Muscle of arm (tissue), 12 donors: ENCODE measurements around the gene UBA1. TPM values are rescaled to one million over a fixed set of nuclear protein-coding genes. Genes with fewer than 3 reads are reported as not detected.

Experiments used
- DNase-seq: peaks from one replicate; pipeline ENCODE4 v3.0.0-alpha.2; 2013
- polyA plus RNA-seq, 12 donors: library from polyadenylated mRNA; unstranded; fragments of 120-200 nt; gene quantifications; one replicate each; pipeline ENCODE4 v1.2.1, GENCODE V29; 2013; ENCODE audit not compliant: insufficient read length in 12 of 12

UBA1 gene
- polyA plus RNA-seq, 12 donors = 106 to 174 (median 130) TPM; not detected in 1

DNA sequence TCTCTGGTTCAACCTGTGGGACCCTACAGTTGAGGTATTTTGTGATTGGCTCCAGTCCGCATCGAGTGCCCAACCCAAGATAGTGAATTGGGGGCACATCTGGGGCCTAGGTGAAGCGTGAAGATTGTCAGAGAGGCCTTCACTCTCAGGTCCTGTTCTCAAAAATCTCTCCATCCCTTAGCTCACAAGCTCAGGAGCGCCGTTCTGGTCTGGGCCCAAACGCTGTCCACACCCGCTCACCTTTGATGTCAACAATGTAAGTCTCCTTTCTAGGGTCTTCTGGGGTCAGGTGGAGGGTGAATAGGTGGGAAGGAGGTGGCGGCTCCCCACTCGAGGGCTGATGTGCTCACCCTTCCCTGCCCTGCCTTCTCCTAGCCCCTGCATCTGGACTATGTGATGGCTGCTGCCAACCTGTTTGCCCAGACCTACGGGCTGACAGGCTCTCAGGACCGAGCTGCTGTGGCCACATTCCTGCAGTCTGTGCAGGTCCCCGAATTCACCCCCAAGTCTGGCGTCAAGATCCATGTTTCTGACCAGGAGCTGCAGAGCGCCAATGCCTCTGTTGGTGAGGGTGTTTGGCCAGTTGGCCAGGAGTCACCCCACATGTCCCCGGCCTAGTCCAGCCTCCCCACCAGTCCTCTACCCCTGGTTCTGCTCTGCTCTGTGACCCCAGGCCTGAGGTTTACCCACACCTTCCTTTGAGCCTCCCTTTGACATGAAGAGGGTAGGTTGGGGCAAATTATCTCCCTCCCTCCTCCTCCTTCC, 17.2 kb downstream of the UBA1 start:
- no peak for DNase-seq

- DNase-seq = no peak
Measured at GRCh38 chrX:47212381-47213293, 19.0 kb downstream of the UBA1 start.

DNA sequence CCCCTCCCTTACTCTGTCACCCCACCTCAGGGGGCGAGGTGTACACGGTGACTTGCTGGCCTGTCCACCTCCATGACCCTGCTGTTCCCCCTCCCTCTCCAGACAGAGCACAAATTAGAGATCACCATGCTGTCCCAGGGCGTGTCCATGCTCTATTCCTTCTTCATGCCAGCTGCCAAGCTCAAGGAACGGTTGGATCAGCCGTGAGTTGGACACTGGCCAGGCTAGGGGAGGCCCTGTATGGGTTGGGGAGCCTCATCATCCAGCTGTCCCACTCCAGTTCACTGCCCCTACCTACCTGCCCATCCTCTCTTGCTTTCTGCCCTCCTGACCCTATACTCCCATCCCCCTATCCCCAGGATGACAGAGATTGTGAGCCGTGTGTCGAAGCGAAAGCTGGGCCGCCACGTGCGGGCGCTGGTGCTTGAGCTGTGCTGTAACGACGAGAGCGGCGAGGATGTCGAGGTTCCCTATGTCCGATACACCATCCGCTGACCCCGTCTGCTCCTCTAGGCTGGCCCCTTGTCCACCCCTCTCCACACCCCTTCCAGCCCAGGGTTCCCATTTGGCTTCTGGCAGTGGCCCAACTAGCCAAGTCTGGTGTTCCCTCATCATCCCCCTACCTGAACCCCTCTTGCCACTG, 20.9 kb downstream of the UBA1 start:
- no peak for DNase-seq

DNA sequence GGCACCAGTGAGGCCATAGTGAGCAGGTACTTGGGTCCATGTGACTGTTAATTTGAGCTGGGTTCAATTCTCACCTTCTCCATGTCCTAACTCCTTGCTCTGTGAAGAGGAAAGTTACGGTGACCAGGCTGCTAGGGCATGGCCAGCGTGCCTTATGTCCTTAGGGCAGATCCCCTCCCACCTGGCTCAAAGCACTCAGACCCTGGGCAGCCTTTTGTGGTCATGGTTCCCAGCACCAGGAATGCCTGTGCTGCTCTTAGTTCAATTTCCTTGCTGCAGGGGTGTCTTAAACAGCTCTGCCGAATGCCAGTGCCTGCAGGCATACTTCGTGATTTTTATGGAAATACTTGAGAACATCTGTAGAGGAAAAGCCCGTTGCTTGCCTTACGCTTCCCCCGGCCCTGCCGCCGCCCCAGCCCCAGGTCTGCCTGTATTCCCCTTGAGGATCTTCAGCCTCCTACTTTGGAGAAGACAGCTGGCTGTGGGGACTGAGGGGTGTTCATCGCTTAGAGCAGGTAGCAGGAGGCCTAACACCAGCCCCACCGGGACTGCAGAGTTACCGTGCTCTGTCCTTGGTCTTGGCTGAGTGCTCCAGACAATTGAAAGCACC, 21.8 kb downstream of the UBA1 start:
- DNase-seq = no peak

DNA sequence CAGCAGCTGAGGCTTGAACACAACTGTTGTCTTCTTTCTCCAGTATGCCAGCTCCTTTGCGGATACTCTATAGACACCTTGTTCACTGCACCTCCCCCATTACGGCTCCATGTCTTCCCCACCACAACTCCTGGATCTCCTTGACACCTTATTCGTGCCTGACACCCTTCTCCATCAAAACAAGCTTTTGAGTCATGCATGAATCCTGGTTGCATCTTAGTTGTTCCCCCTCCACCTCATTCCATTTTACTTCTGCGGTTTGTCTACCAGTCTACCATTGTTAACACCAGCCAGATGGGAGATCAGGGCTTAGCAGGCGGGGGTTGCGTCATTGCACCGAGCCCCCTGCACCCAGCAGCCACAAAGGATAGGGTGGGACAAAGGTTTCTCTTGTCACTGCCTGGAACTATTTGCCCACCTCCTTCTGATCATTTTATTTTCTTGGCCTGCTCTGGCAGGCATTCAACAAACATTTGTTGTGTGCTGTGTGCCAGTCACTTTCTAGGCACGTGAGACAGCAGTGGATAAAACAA, 22.8 kb downstream of the UBA1 start:
- no peak for DNase-seq

DNA sequence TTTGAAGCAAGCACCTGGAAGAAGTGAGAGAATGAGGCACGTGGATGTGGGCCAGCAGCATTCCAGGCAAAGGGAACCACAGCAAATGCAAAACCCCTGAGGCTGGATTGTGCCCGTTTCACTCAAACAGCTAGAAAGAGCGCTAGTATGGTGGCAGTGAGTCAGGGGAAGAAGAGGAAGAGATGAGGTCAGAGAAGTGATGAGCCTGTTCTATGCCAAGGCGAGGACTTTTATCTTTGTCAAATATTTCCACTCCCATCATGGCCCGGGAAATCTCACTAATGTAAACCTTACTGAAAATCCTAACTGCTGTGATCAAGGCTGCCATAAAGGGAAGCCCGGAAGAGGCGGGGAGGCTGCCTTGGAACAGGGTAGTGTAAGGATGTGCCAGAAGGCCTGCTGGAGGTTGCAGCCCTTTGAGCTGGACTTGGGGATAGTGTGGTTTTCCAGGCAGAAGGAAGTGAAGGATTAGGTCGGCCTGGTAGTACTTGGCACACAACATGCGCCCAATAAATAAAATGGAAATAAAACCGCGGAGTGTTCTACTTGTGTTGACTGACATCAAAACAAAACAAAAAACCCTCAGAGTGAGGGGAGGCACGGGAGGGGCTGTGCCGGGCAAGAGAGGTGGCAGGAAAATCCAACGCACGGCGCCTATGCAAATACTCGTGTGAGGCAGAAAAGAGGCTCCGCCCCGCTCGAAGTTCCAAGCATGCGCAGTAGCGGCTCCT, 23.7 kb downstream of the UBA1 start:
- no peak for DNase-seq

GRCh38 chrX:47217852-47218279, 24.2 kb downstream of the UBA1 start:
- DNase-seq = peak; percentile 99

DNA sequence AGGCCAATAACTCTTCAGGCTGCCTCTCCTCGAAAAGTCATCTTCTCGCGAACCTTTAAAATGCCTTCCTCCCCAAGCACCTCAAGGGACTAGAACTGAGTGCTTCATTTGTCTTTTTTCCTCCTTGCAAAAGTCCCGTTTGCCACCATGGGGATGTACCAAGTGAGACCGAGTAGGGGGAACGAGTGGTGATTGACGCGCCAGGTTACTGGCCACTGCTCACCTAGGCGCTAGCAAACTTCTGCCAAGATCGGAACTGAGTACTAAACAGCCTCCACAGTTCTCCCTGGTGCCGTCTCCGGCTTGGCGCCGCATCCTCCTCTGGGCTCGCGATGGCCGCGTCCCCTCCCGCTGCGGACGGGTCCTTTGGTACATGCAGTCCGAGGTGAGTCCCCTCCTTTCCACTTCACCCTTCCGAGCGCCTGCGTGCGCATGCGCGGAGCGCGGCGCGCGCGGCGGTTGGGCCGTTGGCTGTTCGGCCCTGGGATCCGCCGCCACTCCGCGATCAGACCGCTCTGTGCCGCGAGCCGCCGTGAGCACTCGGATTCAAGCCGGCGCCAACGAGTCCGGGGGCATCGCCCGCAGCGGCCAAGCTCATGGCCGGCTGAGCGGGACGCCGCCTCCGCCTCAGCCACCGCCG, 24.8 kb downstream of the UBA1 start, which contains the start of gene CDK16:
Gene CDK16 (plus strand): TSS at position 402 of the 640 bp plus-strand sequence. CDS start 4,877 bp downstream, outside the sequence.
- DNase-seq = peak; percentile 92

DNA sequence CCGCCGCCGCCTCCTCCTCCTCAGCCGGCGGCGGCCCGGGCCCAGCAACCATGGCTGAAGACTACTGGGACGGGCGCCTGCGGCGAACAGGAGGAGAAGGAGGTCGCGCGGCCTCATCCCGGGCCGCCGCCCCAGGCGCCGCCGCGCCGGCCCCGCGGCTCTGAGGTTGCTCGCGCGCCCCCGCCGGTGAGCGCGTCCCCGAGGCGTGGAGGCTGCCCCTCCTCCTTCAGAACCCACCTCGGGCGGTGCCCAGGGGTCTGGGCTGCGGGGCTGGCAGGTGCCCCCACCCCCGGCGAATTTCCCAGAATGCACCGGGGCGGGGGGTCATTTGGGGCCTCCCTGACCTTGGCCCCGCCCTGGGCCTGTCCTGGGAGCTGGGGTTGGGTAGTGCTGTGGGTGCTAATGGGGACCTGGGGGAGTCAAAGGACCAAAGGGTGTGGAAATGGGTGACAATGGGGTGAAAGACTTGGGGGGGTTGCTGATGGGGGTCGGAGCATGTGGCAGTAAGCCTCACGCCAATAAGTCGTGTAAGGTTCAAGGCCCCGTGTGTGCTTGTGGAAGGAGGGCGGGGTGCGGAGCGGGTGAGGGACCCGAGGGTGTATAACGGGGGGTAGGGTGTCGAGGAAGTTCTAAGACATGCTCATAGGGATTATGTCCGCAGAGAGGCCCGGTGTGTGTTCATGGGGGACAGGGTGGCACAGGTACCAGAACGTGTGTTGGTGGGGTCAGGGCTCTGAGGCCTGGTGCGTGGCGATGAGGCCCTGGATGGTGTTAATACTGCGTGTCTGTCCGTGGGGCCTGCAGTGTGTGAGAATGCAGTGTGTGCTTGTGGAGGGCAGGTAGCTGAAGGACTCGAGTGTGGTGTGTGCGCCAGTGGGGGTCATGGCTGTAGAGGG, 25.5 kb downstream of the UBA1 start:
- no peak for DNase-seq

DNA sequence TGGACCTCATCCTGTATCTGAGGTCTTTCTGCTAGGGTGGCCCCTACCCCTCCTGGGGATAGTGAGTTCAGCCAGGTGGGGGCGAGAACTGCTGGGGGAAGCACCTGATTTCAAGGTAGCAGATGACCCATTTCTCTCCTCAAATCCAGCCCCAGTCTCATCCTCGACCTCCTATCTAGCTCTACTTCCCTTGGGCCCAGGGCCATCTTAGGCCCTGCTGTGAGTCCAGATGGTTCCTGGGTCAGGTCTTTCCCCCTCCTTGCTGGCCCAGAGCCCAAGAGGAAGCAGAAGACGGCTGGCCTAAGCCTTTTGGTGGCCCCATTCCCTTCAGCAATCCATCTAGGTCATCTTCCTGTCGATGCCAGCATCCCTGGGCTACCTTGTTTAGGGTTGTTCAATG, 28.1 kb downstream of the UBA1 start:
- no peak for DNase-seq

DNA sequence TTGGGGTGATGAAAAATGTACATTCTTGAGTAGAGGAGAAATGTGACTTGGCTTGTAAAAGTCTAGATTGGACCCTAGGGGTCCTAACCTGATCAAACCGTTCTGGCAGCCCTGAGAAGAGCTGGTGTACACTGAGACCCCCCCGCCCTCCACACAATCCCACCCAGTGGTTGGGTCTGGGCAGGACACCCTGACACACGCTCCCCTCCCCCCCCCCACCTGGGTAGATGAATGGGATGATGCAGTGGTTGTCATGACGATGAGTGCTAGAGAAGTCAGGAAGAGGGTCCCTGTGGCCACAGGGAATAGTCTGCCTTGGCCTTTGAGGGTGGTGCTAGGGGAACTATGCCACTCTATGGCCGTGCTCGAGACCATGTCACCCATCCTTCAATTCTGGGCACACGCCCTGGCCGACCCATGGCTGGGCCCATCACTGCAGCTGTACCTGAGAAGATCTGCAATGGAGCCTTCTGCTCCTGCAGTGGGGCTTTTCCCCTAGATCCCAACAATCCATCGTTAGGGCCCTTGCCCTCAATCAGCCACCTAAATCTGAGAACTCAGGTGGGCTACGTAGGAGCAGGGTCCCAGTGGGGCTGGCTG, 29.2 kb downstream of the UBA1 start:
- no peak for DNase-seq

- no peak for DNase-seq
Measured at GRCh38 chrX:47223476-47224250, 30.0 kb downstream of the UBA1 start.

GRCh38 chrX:47224266-47224895, 30.8 kb downstream of the UBA1 start:
- no peak for DNase-seq

DNA sequence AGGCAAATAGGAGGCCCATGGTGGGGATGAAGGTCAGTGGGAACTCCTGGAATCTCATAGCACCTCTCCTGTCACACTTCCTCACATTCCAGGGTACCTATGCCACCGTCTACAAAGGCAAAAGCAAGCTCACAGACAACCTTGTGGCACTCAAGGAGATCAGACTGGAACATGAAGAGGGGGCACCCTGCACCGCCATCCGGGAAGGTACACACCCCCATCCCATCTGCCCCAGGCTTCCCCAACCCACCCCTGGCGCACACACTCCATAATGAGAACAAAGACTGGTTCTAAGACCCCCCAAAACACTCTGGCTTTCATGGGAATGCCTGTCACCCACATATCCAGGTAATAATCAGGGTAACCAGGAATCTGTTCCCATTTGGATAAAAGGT, 31.3 kb downstream of the UBA1 start:
- DNase-seq = no peak

- no peak for DNase-seq
Measured at GRCh38 chrX:47226071-47226470, 32.4 kb downstream of the UBA1 start.

GRCh38 chrX:47226531-47227333, 33.1 kb downstream of the UBA1 start:
- DNase-seq = no peak

DNA sequence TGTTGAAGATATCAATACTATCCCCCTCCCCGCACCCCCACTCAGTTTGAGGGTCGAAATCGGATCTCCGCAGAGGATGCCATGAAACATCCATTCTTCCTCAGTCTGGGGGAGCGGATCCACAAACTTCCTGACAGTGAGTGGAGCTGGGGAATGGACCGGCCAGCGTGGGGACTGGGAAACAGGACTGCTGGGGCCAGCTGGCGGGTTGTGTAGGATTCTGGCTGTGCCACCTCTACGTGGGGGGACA, 33.6 kb downstream of the UBA1 start:
- no peak for DNase-seq
